Kidney (tissue), 14 donors: Measurements from ENCODE around the gene CNNM3. TPM values are rescaled to one million over a fixed set of nuclear protein-coding genes. Genes with fewer than 3 reads are reported as not detected.

Source experiments
- DNase-seq, 5 donors: peaks; one replicate each; pipeline ENCODE4 v3.0.0-alpha.2; 2013 to 2020
- FAIRE-seq: peaks from 2 replicates; lab custom pipeline; 2012; peaks lifted over from hg19 to GRCh38; lab: Jason Lieb, UNC
- H3K27ac ChIP-seq, 2 donors: one replicate each; pipeline ENCODE4 v1.7.0; 2013; ENCODE audit warnings: low read depth in 2 of 2, low read length in 2 of 2, inconsistent platforms in 1 of 2
- H3K27me3 ChIP-seq: one replicate; pipeline ENCODE4 v1.7.1; 2013; ENCODE audit warnings: low read length, inconsistent platforms; ENCODE audit not compliant: control insufficient read depth, insufficient read depth
- H3K36me3 ChIP-seq, 3 donors: one replicate each; pipeline versions ENCODE4 v1.7.0 to v1.7.1; 2013; ENCODE audit warnings: low read length in 3 of 3, control low read depth in 1 of 3, inconsistent platforms in 1 of 3; ENCODE audit not compliant: insufficient read depth in 3 of 3, control insufficient read depth in 2 of 3
- H3K4me1 ChIP-seq, 3 donors: one replicate each; pipeline versions ENCODE4 v1.7.0 to v1.7.1; 2013; ENCODE audit warnings: low read length in 3 of 3, inconsistent platforms in 1 of 3, low read depth in 1 of 3; ENCODE audit not compliant: control insufficient read depth in 2 of 3, insufficient read depth in 2 of 3
- H3K4me3 ChIP-seq, 3 donors: one replicate each; pipeline versions ENCODE4 v1.7.0 to v1.8.1; 2013; ENCODE audit warnings: low read length in 3 of 3, control low read depth in 1 of 3, inconsistent platforms in 1 of 3
- H3K9ac ChIP-seq, 3 donors: one replicate each; pipeline versions ENCODE4 v1.7.0 to v1.7.1; 2013; ENCODE audit warnings: low read length in 3 of 3, control low read depth in 1 of 3, inconsistent platforms in 1 of 3
- H3K9me3 ChIP-seq, 3 donors: one replicate each; pipeline versions ENCODE4 v1.7.0 to v1.7.1; 2013; ENCODE audit warnings: low read length in 3 of 3, control low read depth in 1 of 3, inconsistent platforms in 1 of 3; ENCODE audit not compliant: control insufficient read depth in 2 of 3, insufficient read depth in 1 of 3
- intact Hi-C: fragments of 100-400 bp; cut with DNase I; formaldehyde crosslinking; loops from one replicate; pipeline ENCODE4 v1.11.1; 2022
- polyA plus RNA-seq: library from polyadenylated mRNA; stranded (reverse); fragments of 350-450 nt; fragmentation: Illumina TruSeq; extraction: RNeasy Lipid Tissue Mini Kit (QIAGEN cat#74804); gene quantifications from one replicate; pipeline ENCODE4 v1.2.3, GENCODE V29; 2014; ENCODE audit warnings: low read depth, low replicate concordance; ENCODE audit not compliant: insufficient read depth
- total RNA-seq: library from RNA; stranded (reverse); fragmentation: NEBNext Ultra II Directional; extraction: Animal tissue kit (Norgen Biotek cat#: 25700); gene quantifications from one replicate; pipeline ENCODE4 v1.2.1, GENCODE V29; 2021
- TF ChIP-seq, protein P1 (sequence below): IDR thresholded peaks from 3 replicates; pipeline ENCODE4 v1.5.1; 2012; ENCODE audit warnings: mild to moderate bottlenecking, moderate library complexity, borderline replicate concordance; ENCODE audit not compliant: insufficient read depth; ENCODE audit errors: extremely low read depth
- donor health status: control.
- donor health status: control.
- donor health status: control.
- donor health status: control.
- donor health status: control.
- donor health status: DM: yes; HTN: yes; CAD: no.
- donor health status: Normal renal cell carcinoma (clear cell type).

Gene CNNM3
- total and polyA plus RNA-seq, 2 donors from 2014 or later = 6.9 to 26.1 TPM

GRCh38 chr2:96867756-96868554, 51.9 kb downstream of the CNNM3 start:
- no peaks in the 10 kb centered on the region for H3K27me3 ChIP-seq
- peak overlapping the region; percentile 90 to 92 for H3K27ac ChIP-seq
- peak in 2 of 5 donors; percentile 44 to 77 for DNase-seq
- peak overlapping the region; percentile 10 to 61 (median 60) for H3K9ac ChIP-seq
- H3K4me1 ChIP-seq = peaks cover 0 to 14% (median 0%) of the 10 kb centered on the region in 3 donors
- H3K36me3 ChIP-seq = peaks cover 4 to 18% (median 13%) of the 10 kb centered on the region in 3 donors
- FAIRE-seq = no peak
- H3K9me3 ChIP-seq = no peaks in the 10 kb centered on the region
- intact Hi-C loops = no loop called here
- peak overlapping the region; percentile 57 to 74 (median 65) for H3K4me3 ChIP-seq
- TF ChIP-seq, protein P1, sequence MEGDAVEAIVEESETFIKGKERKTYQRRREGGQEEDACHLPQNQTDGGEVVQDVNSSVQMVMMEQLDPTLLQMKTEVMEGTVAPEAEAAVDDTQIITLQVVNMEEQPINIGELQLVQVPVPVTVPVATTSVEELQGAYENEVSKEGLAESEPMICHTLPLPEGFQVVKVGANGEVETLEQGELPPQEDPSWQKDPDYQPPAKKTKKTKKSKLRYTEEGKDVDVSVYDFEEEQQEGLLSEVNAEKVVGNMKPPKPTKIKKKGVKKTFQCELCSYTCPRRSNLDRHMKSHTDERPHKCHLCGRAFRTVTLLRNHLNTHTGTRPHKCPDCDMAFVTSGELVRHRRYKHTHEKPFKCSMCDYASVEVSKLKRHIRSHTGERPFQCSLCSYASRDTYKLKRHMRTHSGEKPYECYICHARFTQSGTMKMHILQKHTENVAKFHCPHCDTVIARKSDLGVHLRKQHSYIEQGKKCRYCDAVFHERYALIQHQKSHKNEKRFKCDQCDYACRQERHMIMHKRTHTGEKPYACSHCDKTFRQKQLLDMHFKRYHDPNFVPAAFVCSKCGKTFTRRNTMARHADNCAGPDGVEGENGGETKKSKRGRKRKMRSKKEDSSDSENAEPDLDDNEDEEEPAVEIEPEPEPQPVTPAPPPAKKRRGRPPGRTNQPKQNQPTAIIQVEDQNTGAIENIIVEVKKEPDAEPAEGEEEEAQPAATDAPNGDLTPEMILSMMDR = no peak

GRCh38 chr2:96868555-96869280, 52.6 kb downstream of the CNNM3 start:
- H3K27ac ChIP-seq = peak overlapping the region; percentile 90 to 92
- H3K9ac ChIP-seq = peak overlapping the region; percentile 10 to 61 (median 60)
- H3K4me1 ChIP-seq = peaks cover 0 to 16% (median 0%) of the 10 kb centered on the region in 3 donors
- peaks cover 4 to 11% (median 8%) of the 10 kb centered on the region in 3 donors for H3K36me3 ChIP-seq
- intact Hi-C loops = no loop called here
- H3K27me3 ChIP-seq = no peaks in the 10 kb centered on the region
- H3K4me3 ChIP-seq = peak overlapping the region; percentile 57 to 74 (median 65)
- no peaks in the 10 kb centered on the region for H3K9me3 ChIP-seq
- DNase-seq (peak; percentile 93 to 97 (median 96)), FAIRE-seq (no peak)
- TF ChIP-seq, protein P1 = no peak

GRCh38 chr2:96869281-96869821, 53.3 kb downstream of the CNNM3 start:
- Histone ChIP-seq H3K36me3 (peaks cover 4 to 7% (median 6%) of the 10 kb centered on the region in 3 donors), H3K4me1 (peaks cover 0 to 16% (median 5%) of the 10 kb centered on the region in 3 donors), H3K4me3 (peak overlapping the region in 2 of 3 donors; percentile 6 to 74), H3K27me3 (no peaks in the 10 kb centered on the region), H3K9me3 (no peaks in the 10 kb centered on the region), H3K27ac (peak overlapping the region; percentile 90 to 92), H3K9ac (peak overlapping the region in 2 of 3 donors; percentile 64 to 75)
- TF ChIP-seq, protein P1 = no peak
- intact Hi-C loops = no loop called here
- peak; percentile 86 to 96 (median 90) for DNase-seq
- FAIRE-seq = no peak
